IMR-90 (cell line): Measurements from ENCODE around the gene AJAP1. TPM values are rescaled to one million over a fixed set of nuclear protein-coding genes. Genes with fewer than 3 reads are reported as not detected.

Experiments used
- ATAC-seq: fragments of 200-7000 bp; cut with Tn5 transposase; 2 replicates; pipeline ENCODE4 v1.9.1; 2020; ENCODE audit warnings: low read depth, mild to moderate bottlenecking, moderate library complexity
- BruUV-seq: library from RNA; stranded (reverse); fragments of 400-500 nt; replicated peaks from 2 replicates; lab custom pipeline; 2021; lab: Mats Ljungman, UMichigan
- CTCF ChIA-PET: fragments of 300-600 bp; formaldehyde crosslinking; extraction: SDS; loops from one replicate; lab custom pipeline; 2021; ENCODE audit warnings: antibody characterized with exemption; lab: Yijun Ruan, JAX
- POLR2A ChIA-PET: fragments of 300-600 bp; sonication (Branson Sonifier 250); formaldehyde crosslinking; loops from one replicate; lab custom pipeline; 2022; ENCODE audit warnings: antibody characterized with exemption; ENCODE audit not compliant: unreplicated experiment; lab: Charles Lee
- DNase-seq: peaks from one replicate; pipeline ENCODE4 v3.0.0; 2013
- H2AFZ ChIP-seq: replicated peaks from 2 replicates; pipeline ENCODE3; 2013; ENCODE audit warnings: low read length, mild to moderate bottlenecking; ENCODE audit not compliant: poor library complexity
- H2AK5ac ChIP-seq: 2 replicates; pipeline ENCODE4 v1.6.1; 2013; ENCODE audit warnings: low read depth, low read length, inconsistent platforms
- H2AK9ac ChIP-seq: replicated peaks from 2 replicates; pipeline ENCODE3; 2013; ENCODE audit warnings: mild to moderate bottlenecking, low read depth, low read length, moderate library complexity; ENCODE audit not compliant: poor library complexity
- H2BK120ac ChIP-seq: 2 replicates; pipeline ENCODE4 v1.6.1; 2013; ENCODE audit warnings: low read depth, low read length, inconsistent platforms
- H2BK15ac ChIP-seq: 3 replicates; pipeline ENCODE4 v1.6.1; 2013; ENCODE audit warnings: low read depth, low read length, inconsistent platforms
- H2BK20ac ChIP-seq: 2 replicates; pipeline ENCODE4 v1.6.1; 2013; ENCODE audit warnings: low read depth, mild to moderate bottlenecking, inconsistent platforms, low read length, moderate library complexity
- H2BK5ac ChIP-seq: 2 replicates; pipeline ENCODE4 v1.6.1; 2013; ENCODE audit warnings: mild to moderate bottlenecking, low read depth, low read length, inconsistent platforms; ENCODE audit not compliant: poor library complexity, severe bottlenecking
- H3K14ac ChIP-seq: replicated peaks from 2 replicates; pipeline ENCODE4 v1.6.1; 2013; ENCODE audit warnings: low read depth, low read length, inconsistent platforms
- H3K18ac ChIP-seq: 2 replicates; pipeline ENCODE4 v1.6.1; 2013; ENCODE audit warnings: low read depth, low read length, control low read depth
- H3K23ac ChIP-seq: 2 replicates; pipeline ENCODE4 v1.6.1; 2013; ENCODE audit warnings: low read depth, low read length, inconsistent platforms
- H3K27ac ChIP-seq: 2 replicates; pipeline ENCODE4 v1.5.1; 2013; ENCODE audit warnings: mild to moderate bottlenecking, control low read depth, low read length; ENCODE audit not compliant: insufficient read depth
- H3K27me3 ChIP-seq: 2 replicates; pipeline ENCODE4 v1.6.1; 2013; ENCODE audit warnings: low read length; ENCODE audit not compliant: control insufficient read depth, insufficient read depth
- H3K36me3 ChIP-seq: 2 replicates; pipeline ENCODE4 v1.6.1; 2013; ENCODE audit warnings: low read length, mixed read lengths; ENCODE audit not compliant: control insufficient read depth, insufficient read depth
- H3K4ac ChIP-seq: 2 replicates; pipeline ENCODE4 v1.6.1; 2013; ENCODE audit warnings: low read depth, low read length, inconsistent platforms
- H3K4me1 ChIP-seq: 2 replicates; pipeline ENCODE4 v1.6.1; 2013; ENCODE audit warnings: low read length, mixed read lengths; ENCODE audit not compliant: control insufficient read depth, insufficient read depth
- H3K4me2 ChIP-seq: 2 replicates; pipeline ENCODE4 v1.6.1; 2013; ENCODE audit warnings: low read depth, mild to moderate bottlenecking, control low read depth, low read length, moderate library complexity
- H3K4me3 ChIP-seq: 2 replicates; pipeline ENCODE4 v1.5.1; 2013; ENCODE audit warnings: low read depth, mild to moderate bottlenecking, control low read depth, low read length, moderate library complexity; ENCODE audit not compliant: insufficient read depth
- H3K56ac ChIP-seq: 2 replicates; pipeline ENCODE4 v1.6.1; 2013; ENCODE audit warnings: low read length, inconsistent platforms; ENCODE audit not compliant: insufficient read depth; ENCODE audit errors: extremely low read depth
- H3K79me1 ChIP-seq, 2 experiments: 2 replicates each; pipeline ENCODE4 v1.6.1; 2013; ENCODE audit warnings: low read length in 2 of 2, inconsistent platforms in 1 of 2, low read depth in 1 of 2
- H3K9ac ChIP-seq: 2 replicates; pipeline ENCODE4 v1.6.1; 2013; ENCODE audit warnings: low read depth, low read length, control low read depth
- H3K9me1 ChIP-seq: 2 replicates; pipeline ENCODE4 v1.6.1; 2013; ENCODE audit warnings: low read length, inconsistent platforms; ENCODE audit not compliant: insufficient read depth
- H3K9me3 ChIP-seq: 2 replicates; pipeline ENCODE4 v1.6.1; 2013; ENCODE audit warnings: low read length; ENCODE audit not compliant: control insufficient read depth, insufficient read depth
- H4K20me1 ChIP-seq: 2 replicates; pipeline ENCODE4 v1.6.1; 2013; ENCODE audit warnings: low read length, inconsistent platforms; ENCODE audit not compliant: insufficient read depth
- H4K5ac ChIP-seq: 2 replicates; pipeline ENCODE4 v1.6.1; 2013; ENCODE audit warnings: mild to moderate bottlenecking, low read depth, low read length, control low read depth
- H4K8ac ChIP-seq, 2 experiments: 2 replicates each; pipeline ENCODE4 v1.6.1; 2013; ENCODE audit warnings: low read depth in 2 of 2, low read length in 2 of 2, control low read depth in 1 of 2, inconsistent platforms in 1 of 2
- H4K91ac ChIP-seq: 2 replicates; pipeline ENCODE4 v1.6.1; 2013; ENCODE audit warnings: low read depth, low read length, inconsistent platforms; ENCODE audit not compliant: insufficient read depth
- BHLHE40 ChIP-seq: fragments of 150-350 bp; IDR thresholded peaks from 2 replicates; pipeline ENCODE4 v1.6.1; 2016; ENCODE audit warnings: mild to moderate bottlenecking, low read depth, low read length
- CEBPB ChIP-seq: IDR thresholded peaks from 2 replicates; pipeline ENCODE4 v1.6.1; 2012; ENCODE audit warnings: low read depth, low read length, improper control_type of control experiment
- CHD1 ChIP-seq: IDR thresholded peaks from 2 replicates; pipeline ENCODE4 v1.6.1; 2012; ENCODE audit warnings: low read depth, low read length, improper control_type of control experiment
- FOS ChIP-seq: fragments of 150-350 bp; IDR thresholded peaks from 2 replicates; pipeline ENCODE4 v1.6.1; 2016; ENCODE audit warnings: low read depth, low read length
- MAFK ChIP-seq: IDR thresholded peaks from 2 replicates; pipeline ENCODE4 v1.6.1; 2012; ENCODE audit warnings: low read depth, low read length, improper control_type of control experiment
- MAZ ChIP-seq: IDR thresholded peaks from 2 replicates; pipeline ENCODE4 v1.6.1; 2012; ENCODE audit warnings: low read depth, mild to moderate bottlenecking, low read length, improper control_type of control experiment, moderate library complexity, borderline replicate concordance
- MXI1 ChIP-seq: IDR thresholded peaks from 2 replicates; pipeline ENCODE4 v1.6.1; 2012; ENCODE audit warnings: low read depth, mild to moderate bottlenecking, low read length, moderate library complexity, borderline replicate concordance
- NFE2L2 ChIP-seq: fragments of 150-350 bp; IDR thresholded peaks from 2 replicates; pipeline ENCODE4 v1.6.1; 2016; ENCODE audit warnings: low read depth, mild to moderate bottlenecking, low read length
- POLR2A ChIP-seq: IDR thresholded peaks from 2 replicates; pipeline ENCODE4 v1.6.1; 2012; ENCODE audit warnings: mild to moderate bottlenecking, low read depth, low read length
- RAD21 ChIP-seq: IDR thresholded peaks from 2 replicates; pipeline ENCODE4 v1.6.1; 2012; ENCODE audit warnings: low read length, improper control_type of control experiment
- RCOR1 ChIP-seq: IDR thresholded peaks from 2 replicates; pipeline ENCODE4 v1.6.1; 2012; ENCODE audit warnings: mild to moderate bottlenecking, low read length, improper control_type of control experiment; ENCODE audit not compliant: insufficient replicate concordance
- RFX5 ChIP-seq: IDR thresholded peaks from 2 replicates; pipeline ENCODE4 v1.8.0; 2012; ENCODE audit warnings: low read depth, mild to moderate bottlenecking, low read length, moderate library complexity
- SMC3 ChIP-seq: fragments of 150-350 bp; IDR thresholded peaks from 2 replicates; pipeline ENCODE4 v1.6.1; 2016; ENCODE audit warnings: low read depth, mild to moderate bottlenecking, antibody characterized with exemption, low read length, moderate library complexity
- WGBS, 2 experiments: methylation state at CpG; one replicate each; pipeline versions ENCODE4 v1.1.5 to v1.1.7; 2013; ENCODE audit warnings: missing lambda C conversion rate in 2 of 2; ENCODE audit not compliant: insufficient read length in 1 of 2; ENCODE audit errors: extremely low coverage in 2 of 2; 5-methylcytosine and 5-hydroxymethylcytosine counted together
- dilution Hi-C: fragments of 300-500 bp; cut with HindIII; formaldehyde crosslinking; loops from one replicate; pipeline ENCODE4 v1.14.3; 2018; ENCODE audit warnings: low sequenced_read_pairs; ENCODE audit not compliant: unreplicated experiment
- in situ Hi-C: fragments of 300-500 bp; cut with MboI; formaldehyde crosslinking; loops from 3 replicates; pipeline ENCODE4 v1.14.3; 2019; ENCODE audit warnings: low sequenced_read_pairs, inconsistent platforms, mixed read lengths
- intact Hi-C: fragments of 100-400 bp; cut with micrococcal nuclease; formaldehyde crosslinking; loops from 2 replicates; pipeline ENCODE4 v1.10.0; 2022
- polyA plus RNA-seq, 3 experiments: library from polyadenylated mRNA; depleted of rRNA; stranded (reverse); fragments of >200 nt; gene quantifications; 2 replicates each; pipeline ENCODE4 v1.2.3, GENCODE V29; 2012; ENCODE audit warnings: low replicate concordance in 1 of 3
- total RNA-seq: library from RNA; depleted of rRNA; stranded (reverse); fragments of >200 nt; gene quantifications from 2 replicates; pipeline ENCODE4 v1.2.3, GENCODE V29; 2012
- TF ChIP-seq, protein P1 (sequence below): fragments of 150-350 bp; IDR thresholded peaks from 2 replicates; pipeline ENCODE4 v1.6.1; 2016; ENCODE audit warnings: low read depth, mild to moderate bottlenecking, low read length, moderate library complexity, borderline replicate concordance
- TF ChIP-seq, protein P2 (sequence below): conservative IDR thresholded peaks from 2 replicates; pipeline ENCODE4 v1.5.1; 2012; ENCODE audit warnings: mild to moderate bottlenecking, low read depth, low read length, improper control_type of control experiment
- TF ChIP-seq, protein P3 (sequence below): fragments of 150-350 bp; IDR thresholded peaks from 2 replicates; pipeline ENCODE4 v1.6.1; 2017; ENCODE audit warnings: mild to moderate bottlenecking, antibody characterized with exemption, low read length, low read depth

AJAP1 gene
- total and polyA plus RNA-seq, 2 of the 4 experiments (the other 2 are of a cell fraction) = under 0.01 to 0.02 TPM

DNA sequence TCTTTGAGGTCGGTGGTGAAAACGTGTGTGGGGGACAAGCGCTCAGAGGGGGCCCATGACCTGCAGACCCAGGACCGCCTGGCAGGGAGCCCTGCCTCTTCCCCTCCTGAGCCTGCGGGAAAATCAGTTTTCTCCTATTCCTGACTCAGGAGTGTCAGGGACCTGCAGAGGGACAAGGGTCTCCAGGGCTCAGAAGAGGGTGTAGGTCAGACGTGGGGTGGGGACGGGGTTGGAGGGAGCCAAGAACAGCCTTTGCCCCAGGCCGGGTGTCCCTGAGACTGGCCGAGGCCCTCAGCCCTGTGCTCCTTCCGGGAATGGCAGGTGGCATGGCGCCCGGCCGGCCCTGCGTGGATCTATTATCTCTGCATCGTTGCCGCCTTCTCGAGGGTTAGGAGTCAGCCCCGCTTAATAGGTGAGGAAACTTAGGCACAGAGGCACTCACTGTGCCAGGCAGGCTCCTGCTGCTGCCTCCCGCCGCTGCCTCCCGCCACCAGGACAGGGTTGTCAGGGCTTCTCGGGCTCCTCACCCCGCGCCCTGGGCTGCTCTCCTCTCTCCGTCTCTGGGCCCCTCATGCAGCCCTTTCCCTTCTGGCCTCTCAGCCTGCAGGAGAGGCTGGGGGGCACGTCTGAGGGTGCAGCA lies 37.5 kb downstream of the AJAP1 start:
- H2BK120ac ChIP-seq = no peak overlapping the region
- ChIA-PET POLR2A (no interaction called here), CTCF (no interaction called here)
- no peaks in the 10 kb centered on the region for H3K4me1 ChIP-seq
- H2BK20ac ChIP-seq = no peak overlapping the region
- ATAC-seq (no peak), DNase-seq (no peak)
- no peak for TF ChIP-seq RFX5
- no peak for TF ChIP-seq FOS
- TF ChIP-seq, protein P1, sequence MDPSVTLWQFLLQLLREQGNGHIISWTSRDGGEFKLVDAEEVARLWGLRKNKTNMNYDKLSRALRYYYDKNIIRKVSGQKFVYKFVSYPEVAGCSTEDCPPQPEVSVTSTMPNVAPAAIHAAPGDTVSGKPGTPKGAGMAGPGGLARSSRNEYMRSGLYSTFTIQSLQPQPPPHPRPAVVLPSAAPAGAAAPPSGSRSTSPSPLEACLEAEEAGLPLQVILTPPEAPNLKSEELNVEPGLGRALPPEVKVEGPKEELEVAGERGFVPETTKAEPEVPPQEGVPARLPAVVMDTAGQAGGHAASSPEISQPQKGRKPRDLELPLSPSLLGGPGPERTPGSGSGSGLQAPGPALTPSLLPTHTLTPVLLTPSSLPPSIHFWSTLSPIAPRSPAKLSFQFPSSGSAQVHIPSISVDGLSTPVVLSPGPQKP = no peak
- TF ChIP-seq POLR2A = no peak
- TF ChIP-seq RAD21 = no peak
- no peak for TF ChIP-seq MAZ
- no peak for TF ChIP-seq SMC3
- no peak for TF ChIP-seq CHD1
- TF ChIP-seq MXI1 = no peak
- no peak for TF ChIP-seq RCOR1
- no peak for TF ChIP-seq MAFK
- TF ChIP-seq, protein P2, sequence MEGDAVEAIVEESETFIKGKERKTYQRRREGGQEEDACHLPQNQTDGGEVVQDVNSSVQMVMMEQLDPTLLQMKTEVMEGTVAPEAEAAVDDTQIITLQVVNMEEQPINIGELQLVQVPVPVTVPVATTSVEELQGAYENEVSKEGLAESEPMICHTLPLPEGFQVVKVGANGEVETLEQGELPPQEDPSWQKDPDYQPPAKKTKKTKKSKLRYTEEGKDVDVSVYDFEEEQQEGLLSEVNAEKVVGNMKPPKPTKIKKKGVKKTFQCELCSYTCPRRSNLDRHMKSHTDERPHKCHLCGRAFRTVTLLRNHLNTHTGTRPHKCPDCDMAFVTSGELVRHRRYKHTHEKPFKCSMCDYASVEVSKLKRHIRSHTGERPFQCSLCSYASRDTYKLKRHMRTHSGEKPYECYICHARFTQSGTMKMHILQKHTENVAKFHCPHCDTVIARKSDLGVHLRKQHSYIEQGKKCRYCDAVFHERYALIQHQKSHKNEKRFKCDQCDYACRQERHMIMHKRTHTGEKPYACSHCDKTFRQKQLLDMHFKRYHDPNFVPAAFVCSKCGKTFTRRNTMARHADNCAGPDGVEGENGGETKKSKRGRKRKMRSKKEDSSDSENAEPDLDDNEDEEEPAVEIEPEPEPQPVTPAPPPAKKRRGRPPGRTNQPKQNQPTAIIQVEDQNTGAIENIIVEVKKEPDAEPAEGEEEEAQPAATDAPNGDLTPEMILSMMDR = no peak
- TF ChIP-seq NFE2L2 = no peak
- TF ChIP-seq CEBPB = no peak
- TF ChIP-seq, protein P3, sequence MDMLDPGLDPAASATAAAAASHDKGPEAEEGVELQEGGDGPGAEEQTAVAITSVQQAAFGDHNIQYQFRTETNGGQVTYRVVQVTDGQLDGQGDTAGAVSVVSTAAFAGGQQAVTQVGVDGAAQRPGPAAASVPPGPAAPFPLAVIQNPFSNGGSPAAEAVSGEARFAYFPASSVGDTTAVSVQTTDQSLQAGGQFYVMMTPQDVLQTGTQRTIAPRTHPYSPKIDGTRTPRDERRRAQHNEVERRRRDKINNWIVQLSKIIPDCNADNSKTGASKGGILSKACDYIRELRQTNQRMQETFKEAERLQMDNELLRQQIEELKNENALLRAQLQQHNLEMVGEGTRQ = no peak
- no peak for TF ChIP-seq BHLHE40
- H3K14ac ChIP-seq = no peak overlapping the region
- no peaks in the 10 kb centered on the region for H3K79me1 ChIP-seq
- dilution Hi-C loops (no loop called here), intact Hi-C loops (no loop called here), in situ Hi-C loops (no loop called here)
- H2AFZ ChIP-seq = no peak overlapping the region
- no peak overlapping the region for H3K27ac ChIP-seq
- peaks cover 69% of the 10 kb centered on the region for H3K9me3 ChIP-seq
- H2AK5ac ChIP-seq = no peak overlapping the region
- H4K8ac ChIP-seq = no peak overlapping the region
- no peaks in the 10 kb centered on the region for H4K20me1 ChIP-seq
- no peak overlapping the region for H2AK9ac ChIP-seq
- no peaks in the 10 kb centered on the region for H3K9me1 ChIP-seq
- H4K5ac ChIP-seq = no peak overlapping the region
- H3K9ac ChIP-seq = no peak overlapping the region
- H3K18ac ChIP-seq = no peak overlapping the region
- no peaks in the 10 kb centered on the region for H3K36me3 ChIP-seq
- H4K91ac ChIP-seq = no peak overlapping the region
- no peak overlapping the region for H3K23ac ChIP-seq
- no peak overlapping the region for H3K4ac ChIP-seq
- H2BK15ac ChIP-seq = no peak overlapping the region
- WGBS, 2 experiments = 63% methylated on average over 10 of the region's 26 CpGs; no CpG with 5 or more reads in 1 of the 2 experiments
- H2BK5ac ChIP-seq = no peak overlapping the region
- no peak overlapping the region for H3K4me2 ChIP-seq
- no peak overlapping the region for H3K4me3 ChIP-seq
- H3K27me3 ChIP-seq = no peaks in the 10 kb centered on the region
- H3K56ac ChIP-seq = no peak overlapping the region
- BruUV-seq = no TSS peak
